Endodermal cell (in vitro differentiated cells): ENCODE results near the gene APOC1. TPM values are rescaled to one million over a fixed set of nuclear protein-coding genes. Genes with fewer than 3 reads are reported as not detected.

ENCODE experiments used
- DNase-seq: peaks from one replicate; pipeline ENCODE4 v3.0.0-alpha.2; 2017
- H3K27ac ChIP-seq: 2 replicates; pipeline ENCODE4 v1.5.1; 2013; ENCODE audit warnings: mild to moderate bottlenecking, low read depth, low read length, moderate library complexity
- H3K27me3 ChIP-seq: 2 replicates; pipeline ENCODE4 v1.6.1; 2013; ENCODE audit warnings: mild to moderate bottlenecking, low read length, moderate library complexity; ENCODE audit not compliant: insufficient read depth, control insufficient read depth, poor library complexity, severe bottlenecking
- H3K36me3 ChIP-seq: 2 replicates; pipeline ENCODE4 v1.7.0; 2013; ENCODE audit warnings: mild to moderate bottlenecking, low read length, moderate library complexity; ENCODE audit not compliant: control insufficient read depth, insufficient read depth
- H3K4me1 ChIP-seq: one replicate; pipeline ENCODE4 v1.7.0; 2013; ENCODE audit warnings: low read length; ENCODE audit not compliant: control insufficient read depth, insufficient read depth
- H3K4me3 ChIP-seq: 2 replicates; pipeline ENCODE4 v1.5.1; 2013; ENCODE audit warnings: mild to moderate bottlenecking, low read length, moderate library complexity
- H3K9ac ChIP-seq: 2 replicates; pipeline ENCODE4 v1.6.1; 2013; ENCODE audit warnings: mild to moderate bottlenecking, low read length, moderate library complexity; ENCODE audit not compliant: poor library complexity, severe bottlenecking; ENCODE audit errors: extremely low read depth
- H3K9me3 ChIP-seq: 2 replicates; pipeline ENCODE4 v1.6.1; 2013; ENCODE audit warnings: mild to moderate bottlenecking, low read length, moderate library complexity; ENCODE audit not compliant: control insufficient read depth
- H3K27ac Mint-ChIP-seq: 2 replicates; pipeline ENCODE4 v1.8.0; 2020; ENCODE audit warnings: mixed read lengths
- H3K27me3 Mint-ChIP-seq: 2 replicates; pipeline ENCODE4 v1.8.0; 2021; ENCODE audit warnings: mild to moderate bottlenecking, mixed read lengths; ENCODE audit not compliant: insufficient read depth
- H3K36me3 Mint-ChIP-seq: 2 replicates; pipeline ENCODE4 v1.8.0; 2020; ENCODE audit warnings: low read depth, mixed read lengths
- H3K4me1 Mint-ChIP-seq: 2 replicates; pipeline ENCODE4 v1.8.0; 2020; ENCODE audit warnings: mixed read lengths
- H3K4me3 Mint-ChIP-seq: 2 replicates; pipeline ENCODE4 v1.8.0; 2020; ENCODE audit warnings: mild to moderate bottlenecking, moderate library complexity, mixed read lengths
- H3K9me3 Mint-ChIP-seq: 2 replicates; pipeline ENCODE4 v1.8.0; 2020; ENCODE audit warnings: mild to moderate bottlenecking, mixed read lengths
- WGBS, 2 experiments: methylation state at CpG; one replicate each; pipeline versions ENCODE4 v1.1.5 to v1.1.7; 2013; ENCODE audit warnings: missing lambda C conversion rate in 2 of 2, mixed read lengths in 1 of 2; ENCODE audit not compliant: insufficient coverage in 1 of 2, insufficient read length in 1 of 2; 5-methylcytosine and 5-hydroxymethylcytosine counted together
- total RNA-seq, 2 donors: library from RNA; stranded (reverse); fragmentation: NEBNext Ultra II Directional in 1 of 2; extraction: Animal tissue kit (Norgen Biotek cat#: 25700) in 1 of 2; gene quantifications; 2 replicates in 1 of 2; 3 replicates in 1 of 2; pipeline ENCODE4 v1.2.1, GENCODE V29; 2021
- TF ChIP-seq, protein P1 (sequence below): fragments of 200-600 bp; sonication (generic); conservative IDR thresholded peaks from 2 replicates; pipeline ENCODE4 v1.5.0; 2021; ENCODE audit warnings: antibody characterized with exemption, mild to moderate bottlenecking

The APOC1 gene
- total RNA-seq, 2 donors from 2014 or later = 914 to 1,040 TPM

GRCh38 chr19:44903216-44903601, 11.2 kb upstream of the APOC1 start:
- Histone ChIP-seq H3K27me3 (no peaks in the 10 kb centered on the region), H3K36me3 (peaks cover 40% of the 10 kb centered on the region), H3K9ac (no peak overlapping the region), H3K4me1 (peaks cover 6% of the 10 kb centered on the region), H3K27ac (no peak overlapping the region), H3K9me3 (no peaks in the 10 kb centered on the region), H3K4me3 (no peak overlapping the region)
- Mint-ChIP-seq H3K9me3 (no peaks in the 10 kb centered on the region), H3K4me1 (peaks cover 3% of the 10 kb centered on the region), H3K36me3 (peaks cover 56% of the 10 kb centered on the region), H3K27ac (peak overlapping the region; percentile 27), H3K27me3 (no peaks in the 10 kb centered on the region), H3K4me3 (no peak overlapping the region)
- no peak for DNase-seq
- TF ChIP-seq, protein P1, sequence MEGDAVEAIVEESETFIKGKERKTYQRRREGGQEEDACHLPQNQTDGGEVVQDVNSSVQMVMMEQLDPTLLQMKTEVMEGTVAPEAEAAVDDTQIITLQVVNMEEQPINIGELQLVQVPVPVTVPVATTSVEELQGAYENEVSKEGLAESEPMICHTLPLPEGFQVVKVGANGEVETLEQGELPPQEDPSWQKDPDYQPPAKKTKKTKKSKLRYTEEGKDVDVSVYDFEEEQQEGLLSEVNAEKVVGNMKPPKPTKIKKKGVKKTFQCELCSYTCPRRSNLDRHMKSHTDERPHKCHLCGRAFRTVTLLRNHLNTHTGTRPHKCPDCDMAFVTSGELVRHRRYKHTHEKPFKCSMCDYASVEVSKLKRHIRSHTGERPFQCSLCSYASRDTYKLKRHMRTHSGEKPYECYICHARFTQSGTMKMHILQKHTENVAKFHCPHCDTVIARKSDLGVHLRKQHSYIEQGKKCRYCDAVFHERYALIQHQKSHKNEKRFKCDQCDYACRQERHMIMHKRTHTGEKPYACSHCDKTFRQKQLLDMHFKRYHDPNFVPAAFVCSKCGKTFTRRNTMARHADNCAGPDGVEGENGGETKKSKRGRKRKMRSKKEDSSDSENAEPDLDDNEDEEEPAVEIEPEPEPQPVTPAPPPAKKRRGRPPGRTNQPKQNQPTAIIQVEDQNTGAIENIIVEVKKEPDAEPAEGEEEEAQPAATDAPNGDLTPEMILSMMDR = no peak
- WGBS, 2 experiments = 60 to 82% methylated on average over 1 to 12 of the region's 15 CpGs

- TF ChIP-seq, protein P1 = peak; percentile 99
- peak overlapping the region; percentile 74 for H3K27ac Mint-ChIP-seq
- H3K4me1 Mint-ChIP-seq = peaks cover 5% of the 10 kb centered on the region
- Histone ChIP-seq H3K36me3 (peaks cover 42% of the 10 kb centered on the region), H3K27me3 (no peaks in the 10 kb centered on the region), H3K9me3 (no peaks in the 10 kb centered on the region), H3K4me1 (peaks cover 6% of the 10 kb centered on the region), H3K4me3 (no peak overlapping the region), H3K27ac (no peak overlapping the region), H3K9ac (no peak overlapping the region)
- DNase-seq = peak; percentile 96
- peaks cover 58% of the 10 kb centered on the region for H3K36me3 Mint-ChIP-seq
- H3K9me3 Mint-ChIP-seq = no peaks in the 10 kb centered on the region
- WGBS, 2 experiments = 40 to 47% methylated on average over 15 to 24 of the region's 24 CpGs
- peak overlapping the region; percentile 11 for H3K4me3 Mint-ChIP-seq
- H3K27me3 Mint-ChIP-seq = no peaks in the 10 kb centered on the region
These were observed 10.6 kb upstream of the APOC1 start for GRCh38 chr19:44903602-44904425.

- Histone ChIP-seq H3K4me3 (no peak overlapping the region), H3K36me3 (peaks cover 42% of the 10 kb centered on the region), H3K9ac (no peak overlapping the region), H3K9me3 (no peaks in the 10 kb centered on the region), H3K4me1 (peaks cover 6% of the 10 kb centered on the region), H3K27me3 (no peaks in the 10 kb centered on the region), H3K27ac (no peak overlapping the region)
- Mint-ChIP-seq H3K9me3 (no peaks in the 10 kb centered on the region), H3K27me3 (no peaks in the 10 kb centered on the region), H3K4me3 (peak overlapping the region; percentile 99), H3K27ac (peak overlapping the region; percentile 74), H3K4me1 (peaks cover 8% of the 10 kb centered on the region), H3K36me3 (peaks cover 58% of the 10 kb centered on the region)
- WGBS, 2 experiments = 88 to 92% methylated on average over 11 to 12 of the region's 12 CpGs
- TF ChIP-seq, protein P1 = peak; percentile 65
- peak; percentile 82 for DNase-seq
These were observed 9.9 kb upstream of the APOC1 start for GRCh38 chr19:44904426-44904994.
